ENCODE data around the gene PPFIA2.

PPFIA2 gene

DNA sequence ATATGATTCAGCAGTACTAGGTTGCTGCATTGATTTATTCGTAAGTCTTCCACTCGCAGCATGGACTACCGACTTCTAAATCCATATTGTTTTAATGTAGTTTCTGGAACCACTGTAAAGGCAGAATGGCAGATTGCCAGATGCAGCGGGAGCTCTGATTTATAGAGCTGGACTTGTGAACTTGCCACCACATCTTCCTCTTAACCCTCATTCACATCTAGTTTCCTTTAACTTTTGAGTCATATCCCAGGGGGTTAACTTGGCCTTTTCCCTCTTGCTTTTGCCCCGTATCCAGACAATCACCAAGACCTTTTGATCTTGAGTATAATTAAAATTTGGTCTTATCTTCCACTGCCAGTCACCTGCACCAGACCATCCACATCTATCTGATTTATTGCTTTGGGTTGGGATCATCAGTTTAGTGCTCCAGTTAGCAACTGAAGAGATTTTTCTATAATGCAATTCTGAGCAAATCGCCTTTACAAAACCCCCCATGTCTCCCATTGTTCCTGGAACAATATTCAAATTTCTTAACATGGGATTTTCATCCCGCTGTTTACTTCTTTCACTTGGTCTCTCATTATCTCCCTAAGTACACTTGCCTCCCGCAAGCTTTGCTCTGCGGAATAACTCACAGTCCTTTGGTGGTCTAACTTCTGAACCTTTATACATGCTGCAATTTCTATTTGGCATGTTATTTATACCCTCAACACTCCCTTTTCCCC is 550.8 kb downstream of the PPFIA2 start:
- DNase-seq (ENCODE audit: low spot score) = no peak
